Measurements from ENCODE around the gene DCTPP1.
A peak's percentile ranks its signal among the peaks of the same experiment; 100 is the strongest.

The DCTPP1 gene

DNA sequence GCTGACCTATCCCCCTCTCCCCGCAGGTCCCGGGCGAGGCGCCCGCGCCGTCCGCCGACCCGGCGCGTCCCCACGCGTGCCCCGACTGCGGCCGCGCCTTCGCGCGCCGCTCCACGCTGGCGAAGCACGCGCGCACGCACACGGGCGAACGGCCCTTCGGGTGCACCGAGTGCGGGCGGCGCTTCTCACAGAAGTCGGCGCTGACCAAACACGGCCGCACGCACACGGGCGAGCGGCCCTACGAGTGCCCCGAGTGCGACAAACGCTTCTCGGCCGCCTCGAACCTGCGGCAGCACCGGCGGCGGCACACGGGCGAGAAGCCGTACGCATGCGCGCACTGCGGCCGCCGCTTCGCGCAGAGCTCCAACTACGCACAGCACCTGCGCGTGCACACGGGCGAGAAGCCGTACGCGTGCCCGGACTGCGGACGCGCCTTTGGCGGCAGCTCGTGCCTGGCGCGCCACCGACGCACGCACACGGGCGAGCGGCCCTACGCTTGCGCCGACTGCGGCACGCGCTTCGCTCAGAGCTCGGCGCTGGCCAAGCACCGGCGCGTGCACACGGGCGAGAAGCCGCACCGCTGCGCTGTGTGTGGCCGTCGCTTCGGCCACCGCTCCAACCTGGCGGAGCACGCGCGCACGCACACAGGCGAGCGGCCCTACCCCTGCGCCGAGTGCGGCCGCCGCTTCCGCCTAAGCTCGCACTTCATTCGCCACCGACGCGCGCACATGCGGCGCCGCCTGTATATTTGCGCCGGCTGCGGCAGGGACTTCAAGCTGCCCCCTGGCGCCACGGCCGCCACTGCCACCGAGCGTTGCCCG is 12.1 kb downstream of the DCTPP1 start:
- Histone ChIP-seq H3K4me1 (ENCODE audit: low read length) (peaks cover 26% of the 10 kb centered on the region), H3K4me2 (ENCODE audit: low read depth, low read length) (peak overlapping the region; percentile 99), H3K79me2 (ENCODE audit: low read length) (0 out of 2 replicates have a peak, but pooled peaks cover 2% of the 10 kb centered on the region), H3K9me3 (replicated peaks; ENCODE audit: insufficient read depth, low read length) (no peaks in the 10 kb centered on the region), H3K9ac (ENCODE audit: low read length) (peak overlapping the region; percentile 62), H3K27ac (ENCODE audit: low read length) (peak overlapping the region; percentile 58), H2AFZ (ENCODE audit: low read length) (peak overlapping the region; percentile 80), H3K4me3 (ENCODE audit: low read length) (peak overlapping the region; percentile 69), H3K9me2 (replicated peaks; ENCODE audit: insufficient read depth, low read length) (no peaks in the 10 kb centered on the region), H3F3A (ENCODE audit: insufficient read depth, low read length) (peaks cover 33% of the 10 kb centered on the region), H4K20me1 (ENCODE audit: insufficient read depth, low read length) (no peaks in the 10 kb centered on the region), H3K36me3 (replicated peaks; ENCODE audit: insufficient read depth, low read length) (0 out of 2 replicates have a peak, but pooled peaks cover 4% of the 10 kb centered on the region), H3K27me3 (replicated peaks; ENCODE audit: insufficient read depth, low read length) (no peaks in the 10 kb centered on the region)
- peak; percentile 98 for DNase-seq
- TF ChIP-seq EZH2 (optimal IDR thresholded peaks at IDR 0.05; ENCODE audit: low read depth, low read length) = no peak
- TF ChIP-seq, protein P1, sequence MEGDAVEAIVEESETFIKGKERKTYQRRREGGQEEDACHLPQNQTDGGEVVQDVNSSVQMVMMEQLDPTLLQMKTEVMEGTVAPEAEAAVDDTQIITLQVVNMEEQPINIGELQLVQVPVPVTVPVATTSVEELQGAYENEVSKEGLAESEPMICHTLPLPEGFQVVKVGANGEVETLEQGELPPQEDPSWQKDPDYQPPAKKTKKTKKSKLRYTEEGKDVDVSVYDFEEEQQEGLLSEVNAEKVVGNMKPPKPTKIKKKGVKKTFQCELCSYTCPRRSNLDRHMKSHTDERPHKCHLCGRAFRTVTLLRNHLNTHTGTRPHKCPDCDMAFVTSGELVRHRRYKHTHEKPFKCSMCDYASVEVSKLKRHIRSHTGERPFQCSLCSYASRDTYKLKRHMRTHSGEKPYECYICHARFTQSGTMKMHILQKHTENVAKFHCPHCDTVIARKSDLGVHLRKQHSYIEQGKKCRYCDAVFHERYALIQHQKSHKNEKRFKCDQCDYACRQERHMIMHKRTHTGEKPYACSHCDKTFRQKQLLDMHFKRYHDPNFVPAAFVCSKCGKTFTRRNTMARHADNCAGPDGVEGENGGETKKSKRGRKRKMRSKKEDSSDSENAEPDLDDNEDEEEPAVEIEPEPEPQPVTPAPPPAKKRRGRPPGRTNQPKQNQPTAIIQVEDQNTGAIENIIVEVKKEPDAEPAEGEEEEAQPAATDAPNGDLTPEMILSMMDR (IDR thresholded peaks at IDR 0.05; ENCODE audit: low read length) = peak; percentile 30

DNA sequence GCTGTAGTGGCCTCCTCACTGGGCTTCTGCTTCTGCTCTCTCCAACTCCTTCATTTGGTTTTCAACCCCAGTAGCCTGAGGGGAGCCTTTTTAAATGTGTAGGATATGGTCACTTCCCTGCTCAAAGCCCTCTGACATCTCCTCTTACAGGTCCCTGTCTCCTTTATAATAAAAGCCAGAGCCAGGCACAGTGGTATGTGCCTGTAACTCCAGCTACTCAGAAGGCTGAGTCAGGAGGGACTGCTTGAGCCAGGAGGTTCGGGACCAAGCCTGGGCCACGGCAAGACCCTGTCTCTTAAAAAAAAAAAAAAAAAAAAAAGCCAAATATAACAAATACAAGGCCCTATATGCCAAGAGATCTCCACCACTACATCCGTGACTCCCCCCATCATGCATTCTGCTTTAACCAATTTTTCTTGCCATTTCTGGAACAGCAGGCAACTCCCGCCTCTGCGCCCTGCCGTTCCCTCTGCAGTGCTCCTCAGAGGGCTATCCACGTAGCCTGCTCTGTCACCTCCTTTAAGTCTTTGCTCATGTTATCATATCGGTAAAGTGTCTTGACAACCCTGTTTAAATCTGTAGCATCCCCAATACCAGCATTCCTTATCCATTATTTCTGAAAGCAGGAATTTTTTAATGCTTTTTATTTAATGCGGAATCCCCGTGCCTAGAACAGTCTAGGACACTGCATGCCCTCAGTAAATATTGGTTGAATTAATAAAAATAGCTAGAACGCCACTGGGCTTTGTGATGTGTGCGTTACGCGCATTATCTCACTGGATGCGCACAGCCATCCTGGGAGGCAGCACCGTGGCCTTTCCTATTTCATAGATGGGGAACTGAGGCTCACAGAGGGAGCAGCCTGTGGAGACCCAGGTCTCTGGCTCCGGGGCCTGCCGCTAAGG is 13.0 kb downstream of the DCTPP1 start:
- Histone ChIP-seq H3K9me3 (replicated peaks; ENCODE audit: insufficient read depth, low read length) (no peaks in the 10 kb centered on the region), H4K20me1 (ENCODE audit: insufficient read depth, low read length) (no peaks in the 10 kb centered on the region), H3K27ac (ENCODE audit: low read length) (no peak overlapping the region), H3K9me2 (replicated peaks; ENCODE audit: insufficient read depth, low read length) (no peaks in the 10 kb centered on the region), H3F3A (ENCODE audit: insufficient read depth, low read length) (peaks cover 33% of the 10 kb centered on the region), H3K9ac (ENCODE audit: low read length) (no peak overlapping the region), H3K4me3 (ENCODE audit: low read length) (peak overlapping the region; percentile 69; the same call in 1 of the 2 replicates), H3K4me2 (ENCODE audit: low read depth, low read length) (peak overlapping the region; percentile 99; the same call in 1 of the 2 replicates), H3K36me3 (replicated peaks; ENCODE audit: insufficient read depth, low read length) (0 out of 2 replicates have a peak, but pooled peaks cover 4% of the 10 kb centered on the region), H2AFZ (ENCODE audit: low read length) (no peak overlapping the region), H3K27me3 (replicated peaks; ENCODE audit: insufficient read depth, low read length) (no peaks in the 10 kb centered on the region), H3K79me2 (ENCODE audit: low read length) (0 out of 2 replicates have a peak, but pooled peaks cover 5% of the 10 kb centered on the region), H3K4me1 (ENCODE audit: low read length) (peaks cover 26% of the 10 kb centered on the region)
- no peak for DNase-seq
- TF ChIP-seq EZH2 (optimal IDR thresholded peaks at IDR 0.05; ENCODE audit: low read depth, low read length) = no peak
- TF ChIP-seq, protein P1 (IDR thresholded peaks at IDR 0.05; ENCODE audit: low read length) = no peak
- no peak for TF ChIP-seq EZH2phosphoT487 (IDR thresholded peaks at IDR 0.05; ENCODE audit: low read length)

DNA sequence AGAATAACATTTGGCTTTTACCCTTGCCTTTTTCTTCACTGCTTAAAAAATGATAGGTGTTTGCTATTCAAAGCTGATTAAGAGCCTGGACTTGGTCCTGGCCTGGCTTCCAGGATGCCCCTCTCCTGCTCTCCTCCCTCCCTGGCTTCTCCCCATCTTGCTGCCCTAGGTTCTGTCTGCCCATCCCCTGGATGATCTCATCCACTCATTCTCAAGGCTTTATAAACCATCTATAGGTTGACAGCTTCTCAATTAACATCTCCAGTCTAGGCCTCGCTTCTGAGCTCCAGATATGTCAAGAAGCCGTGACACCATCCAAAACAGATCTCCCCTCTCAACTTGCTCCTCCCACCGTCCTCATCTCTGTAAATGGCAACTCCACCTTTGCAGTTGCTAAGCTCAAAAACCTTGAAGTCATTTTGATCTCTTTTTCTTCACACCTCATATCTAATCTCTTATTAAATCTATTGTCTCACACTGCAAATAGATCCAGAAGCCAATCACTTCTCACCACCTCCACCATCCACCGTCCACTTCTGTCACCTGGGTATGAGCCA is 13.7 kb downstream of the DCTPP1 start:
- Histone ChIP-seq H3K9ac (ENCODE audit: low read length) (no peak overlapping the region), H3K4me1 (ENCODE audit: low read length) (peaks cover 26% of the 10 kb centered on the region), H4K20me1 (ENCODE audit: insufficient read depth, low read length) (no peaks in the 10 kb centered on the region), H3K4me3 (ENCODE audit: low read length) (no peak overlapping the region), H3K27ac (ENCODE audit: low read length) (peak overlapping the region; percentile 30; the same call in 1 of the 2 replicates), H3K79me2 (ENCODE audit: low read length) (peaks cover 10% of the 10 kb centered on the region; the same call in 1 of the 2 replicates), H3K27me3 (replicated peaks; ENCODE audit: insufficient read depth, low read length) (no peaks in the 10 kb centered on the region), H3F3A (ENCODE audit: insufficient read depth, low read length) (peaks cover 33% of the 10 kb centered on the region), H3K36me3 (replicated peaks; ENCODE audit: insufficient read depth, low read length) (0 out of 2 replicates have a peak, but pooled peaks cover 4% of the 10 kb centered on the region), H3K9me3 (replicated peaks; ENCODE audit: insufficient read depth, low read length) (no peaks in the 10 kb centered on the region), H3K4me2 (ENCODE audit: low read depth, low read length) (no peak overlapping the region), H2AFZ (ENCODE audit: low read length) (no peak overlapping the region), H3K9me2 (replicated peaks; ENCODE audit: insufficient read depth, low read length) (no peaks in the 10 kb centered on the region)
- no peak for DNase-seq
- TF ChIP-seq, protein P1 (IDR thresholded peaks at IDR 0.05; ENCODE audit: low read length) = no peak
- TF ChIP-seq EZH2 (optimal IDR thresholded peaks at IDR 0.05; ENCODE audit: low read depth, low read length) = no peak
- TF ChIP-seq EZH2phosphoT487 (IDR thresholded peaks at IDR 0.05; ENCODE audit: low read length) = no peak
